Thoracic aorta (tissue), 2 donors: ENCODE data around the gene TPTE2. TPM values are rescaled to one million over a fixed set of nuclear protein-coding genes. Genes with fewer than 3 reads are reported as not detected.
A peak's percentile ranks its signal among the peaks of the same experiment; 100 is the strongest.

Source experiments
- ATAC-seq: fragments of 150-250 bp; one replicate; pipeline ENCODE4 v1.8.0; 2017; ENCODE audit warnings: low read depth; ENCODE audit not compliant: insufficient number of reproducible peaks, low FRiP score
- DNase-seq: peaks from one replicate; pipeline ENCODE4 v3.0.0-alpha.2; 2020; ENCODE audit warnings: low spot score
- H3K27ac ChIP-seq, 2 donors: fragments of 200-600 bp; sonication (generic); 1 replicate in 1 of 2; 2 replicates in 1 of 2; pipeline ENCODE4 v1.5.1; 2016; ENCODE audit warnings: mild to moderate bottlenecking in 2 of 2, moderate library complexity in 2 of 2
- H3K27me3 ChIP-seq: fragments of 200-600 bp; sonication (generic); replicated peaks from 2 replicates; pipeline ENCODE4 v1.6.0; 2016; ENCODE audit warnings: mild to moderate bottlenecking; ENCODE audit not compliant: insufficient read depth
- H3K36me3 ChIP-seq: fragments of 200-600 bp; sonication (generic); one replicate; pipeline ENCODE4 v1.5.1; 2016
- H3K4me1 ChIP-seq, 2 donors: fragments of 200-600 bp; sonication (generic); 1 replicate in 1 of 2; 2 replicates in 1 of 2; pipeline versions ENCODE4 v1.5.1 to v1.6.0; 2016; ENCODE audit warnings: low read depth in 2 of 2, mild to moderate bottlenecking in 1 of 2; ENCODE audit not compliant: control insufficient read depth in 1 of 2
- H3K4me3 ChIP-seq: fragments of 200-600 bp; sonication (generic); 2 replicates; pipeline ENCODE4 v1.5.1; 2016; ENCODE audit warnings: mild to moderate bottlenecking
- H3K9me3 ChIP-seq: fragments of 200-600 bp; sonication (generic); 2 replicates; pipeline ENCODE4 v1.5.1; 2016
- CTCF ChIP-seq: fragments of 200-600 bp; sonication (generic); IDR thresholded peaks from one replicate; pipeline ENCODE4 v1.5.1; 2019; ENCODE audit warnings: antibody characterized with exemption
- total RNA-seq, 2 donors: library from RNA; depleted of rRNA; stranded (reverse); fragments of >200 nt; gene quantifications; one replicate each; pipeline versions ENCODE4 v1.1.0 to v1.2.3, GENCODE V29; 2016

The TPTE2 gene
- total RNA-seq, 2 donors from 2014 or later, result not detected

DNA sequence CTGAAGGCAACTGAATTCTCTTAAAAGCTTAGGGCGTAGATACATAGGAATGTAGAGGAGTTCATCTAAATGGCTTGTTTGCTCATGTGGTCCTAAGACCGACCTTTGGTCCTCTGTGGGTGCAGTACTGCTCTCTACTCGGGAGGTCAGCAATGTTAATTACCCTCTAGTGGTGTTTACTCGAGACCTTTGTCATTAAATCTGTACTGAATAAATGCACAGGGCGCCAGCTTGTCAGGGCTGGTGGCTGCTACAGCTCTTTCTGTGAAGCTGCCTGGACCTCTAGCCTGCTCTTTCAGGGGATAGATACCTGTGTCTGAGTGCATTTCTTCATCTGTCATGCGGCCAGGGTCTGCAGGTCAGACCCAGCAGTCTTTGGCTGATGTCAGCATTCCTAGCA, 43.0 kb upstream of the TPTE2 start:
- DNase-seq (no peak), ATAC-seq (no peak)
- TF ChIP-seq CTCF, result no peak
- Histone ChIP-seq H3K4me3 (no peak overlapping the region), H3K27me3 (no peaks in the 10 kb centered on the region), H3K4me1 (no peaks in the 10 kb centered on the region), H3K36me3 (no peaks in the 10 kb centered on the region), H3K9me3 (no peaks in the 10 kb centered on the region), H3K27ac (no peak overlapping the region)

- Histone ChIP-seq H3K4me1 (no peaks in the 10 kb centered on the region), H3K4me3 (peak overlapping the region; percentile 81), H3K27me3 (no peaks in the 10 kb centered on the region), H3K36me3 (no peaks in the 10 kb centered on the region), H3K27ac (no peak overlapping the region), H3K9me3 (no peaks in the 10 kb centered on the region)
- peak; percentile 21 for TF ChIP-seq CTCF
- ATAC-seq, result no peak
- DNase-seq, result no peak
These were observed 40.7 kb upstream of the TPTE2 start for GRCh38 chr13:19601749-19602725.

DNA sequence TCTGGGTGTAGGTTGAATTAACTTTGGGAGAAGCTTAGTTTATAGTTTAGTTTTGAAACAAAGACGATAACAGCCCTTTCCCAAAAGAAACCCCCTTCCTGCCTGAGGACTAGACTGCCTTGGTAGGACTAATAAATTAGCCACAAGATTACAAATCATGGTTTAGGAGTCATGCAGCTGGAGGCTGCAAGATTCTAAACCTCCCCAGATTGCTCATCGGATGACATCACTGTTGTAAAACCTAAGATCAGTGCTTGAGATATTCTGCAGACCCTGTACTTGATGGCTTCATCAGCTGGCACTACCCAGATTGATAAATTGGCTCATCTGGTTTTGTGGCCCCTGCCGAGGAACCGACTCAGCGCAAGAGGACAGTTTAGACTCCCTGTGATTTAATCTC, 36.2 kb upstream of the TPTE2 start:
- no peak for TF ChIP-seq CTCF
- Histone ChIP-seq H3K36me3 (no peaks in the 10 kb centered on the region), H3K27ac (no peak overlapping the region), H3K27me3 (no peaks in the 10 kb centered on the region), H3K4me3 (no peak overlapping the region), H3K4me1 (no peaks in the 10 kb centered on the region), H3K9me3 (no peaks in the 10 kb centered on the region)
- ATAC-seq, result no peak
- DNase-seq, result no peak

GRCh38 chr13:19596960-19597361, 35.6 kb upstream of the TPTE2 start:
- Histone ChIP-seq H3K4me3 (no peak overlapping the region), H3K27me3 (no peaks in the 10 kb centered on the region), H3K9me3 (no peaks in the 10 kb centered on the region), H3K36me3 (no peaks in the 10 kb centered on the region), H3K27ac (no peak overlapping the region), H3K4me1 (no peaks in the 10 kb centered on the region)
- TF ChIP-seq CTCF, result no peak
- ATAC-seq, result no peak
- DNase-seq, result no peak

DNA sequence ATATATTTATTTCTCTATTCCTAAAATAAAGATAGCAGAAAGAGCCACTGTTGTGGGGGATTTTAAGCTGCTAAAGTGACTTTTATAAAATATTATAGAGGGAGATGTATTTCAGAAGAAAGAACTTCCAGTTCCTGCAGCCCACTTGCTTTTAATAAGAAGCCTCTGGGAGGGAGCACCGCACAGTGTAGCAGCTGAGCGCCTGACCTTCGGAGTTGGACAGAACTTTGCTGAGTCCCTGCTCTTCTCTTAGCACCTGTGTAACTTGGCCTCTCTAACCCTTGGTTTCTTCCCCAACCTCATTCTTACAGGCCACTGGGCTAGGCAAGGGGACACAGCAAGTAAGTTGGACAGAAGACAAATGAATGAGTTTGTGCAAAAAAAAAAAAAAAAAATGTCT, 34.8 kb upstream of the TPTE2 start:
- Histone ChIP-seq H3K27me3 (no peaks in the 10 kb centered on the region), H3K4me3 (no peak overlapping the region), H3K4me1 (no peaks in the 10 kb centered on the region), H3K27ac (no peak overlapping the region), H3K9me3 (no peaks in the 10 kb centered on the region), H3K36me3 (no peaks in the 10 kb centered on the region)
- no peak for TF ChIP-seq CTCF
- ATAC-seq (no peak), DNase-seq (no peak)
